Right lobe of liver (tissue), 6 donors: ENCODE measurements around the gene ICA1L. TPM values are rescaled to one million over a fixed set of nuclear protein-coding genes. Genes with fewer than 3 reads are reported as not detected.

ENCODE experiments used
- ATAC-seq, 4 donors: fragments of 200-7000 bp; cut with Tn5 transposase; one replicate each; pipeline ENCODE4 v1.9.1; 2020; ENCODE audit warnings: mild to moderate bottlenecking in 4 of 4, moderate library complexity in 4 of 4
- DNase-seq, 3 donors: peaks; one replicate each; pipeline ENCODE4 v3.0.0-alpha.2; 2020
- H3K27ac ChIP-seq, 3 donors: fragments of 200-600 bp; one replicate each; pipeline ENCODE4 v1.8.0; 2022
- H3K27me3 ChIP-seq, 2 donors: fragments of 200-600 bp; one replicate each; pipeline ENCODE4 v1.8.0; 2022
- H3K36me3 ChIP-seq, 4 donors: fragments of 200-600 bp; sonication (generic) in 1 of 4; one replicate each; pipeline versions ENCODE4 v1.5.1 to v1.8.0; 2017 to 2022; ENCODE audit warnings: control low read depth in 1 of 4
- H3K4me1 ChIP-seq, 4 donors: fragments of 200-600 bp; sonication (generic) in 1 of 4; one replicate each; pipeline versions ENCODE4 v1.5.1 to v1.8.0; 2017 to 2022; ENCODE audit warnings: control low read depth in 1 of 4
- H3K4me3 ChIP-seq, 3 donors: fragments of 200-600 bp; one replicate each; pipeline ENCODE4 v1.8.0; 2022
- H3K9me3 ChIP-seq, 4 donors: fragments of 200-600 bp; sonication (generic) in 1 of 4; one replicate each; pipeline versions ENCODE4 v1.5.1 to v1.8.0; 2017 to 2022; ENCODE audit warnings: control low read depth in 1 of 4
- CTCF ChIP-seq, 4 donors: fragments of 200-600 bp in 3 of 4; fragments of 450-650 bp in 1 of 4; IDR thresholded peaks; one replicate each; pipeline versions ENCODE4 v1.5.1 to v1.8.0; 2016 to 2022; ENCODE audit warnings: antibody characterized with exemption in 4 of 4, mild to moderate bottlenecking in 2 of 4
- POLR2A ChIP-seq: fragments of 450-650 bp; IDR thresholded peaks from one replicate; pipeline ENCODE4 v1.6.1; 2017; ENCODE audit warnings: antibody characterized with exemption, mild to moderate bottlenecking
- WGBS: methylation state at CpG from one replicate; pipeline ENCODE4 v1.1.6; 2018; ENCODE audit warnings: low coverage, low lambda C conversion rate; ENCODE audit not compliant: insufficient coverage; ENCODE audit errors: missing lambda C conversion rate; 5-methylcytosine and 5-hydroxymethylcytosine counted together
- intact Hi-C, 2 donors: fragments of 100-400 bp; cut with DNase I; formaldehyde crosslinking; loops; one replicate each; pipeline versions ENCODE4 v1.11.2 to v1.14.1; 2022
- total RNA-seq, 6 experiments: library from RNA; depleted of rRNA in 2 of 6; stranded (reverse); fragments of >200 nt in 2 of 6; fragmentation: NEBNext Ultra II Directional in 3 of 6; extraction: Animal tissue kit (Norgen Biotek cat#: 25700) in 3 of 6; gene quantifications; one replicate each; pipeline versions ENCODE4 v1.1.0 to v1.2.4, GENCODE V29; 2016 to 2023
- donor health status: DM: no; HTN: yes; CAD: no.
- donor health status: DM: no; HTN: no; CAD: no.
- donor health status: DM: no; HTN: no; CAD: no.
- donor health status: DM: no; HTN: yes; CAD: no.
- donor health status: DM: no; HTN: yes; CAD: no.

Gene ICA1L
- total RNA-seq, 6 experiments from 2014 or later = 0.07 to 0.53 (median 0.15) TPM

GRCh38 chr2:202831242-202832220 is 40.0 kb downstream of the ICA1L start:
- no peaks in the 10 kb centered on the region for H3K27me3 ChIP-seq
- no peaks in the 10 kb centered on the region for H3K9me3 ChIP-seq
- intact Hi-C loops = no loop called here
- no peak for TF ChIP-seq POLR2A
- peak; percentile 57 to 78 (median 72) for TF ChIP-seq CTCF (IDR thresholded peaks at IDR 0.05)
- ATAC-seq (peak; percentile 90 to 94 (median 93)), DNase-seq (peak in 2 of 3 donors; percentile 31 to 56)
- WGBS = 17% methylated on average over 6 of the region's 6 CpGs
- H3K4me1 ChIP-seq = peaks cover 0 to 4% (median 0%) of the 10 kb centered on the region in 4 donors
- H3K27ac ChIP-seq = no peak overlapping the region
- H3K36me3 ChIP-seq = no peaks in the 10 kb centered on the region
- no peak overlapping the region for H3K4me3 ChIP-seq

- Histone ChIP-seq H3K36me3 (no peaks in the 10 kb centered on the region), H3K4me1 (no peaks in the 10 kb centered on the region), H3K4me3 (no peak overlapping the region), H3K9me3 (no peaks in the 10 kb centered on the region), H3K27me3 (no peaks in the 10 kb centered on the region), H3K27ac (no peak overlapping the region)
- no peak for DNase-seq
- intact Hi-C loops = no loop called here
- TF ChIP-seq CTCF (IDR thresholded peaks at IDR 0.05) = no peak
- no peak for TF ChIP-seq POLR2A
- no peak for ATAC-seq
- WGBS = 100% methylated on average over 1 of the region's 1 CpG
Observed at GRCh38 chr2:202824901-202825300, 46.7 kb downstream of the ICA1L start.

GRCh38 chr2:202822411-202822810 is 49.2 kb downstream of the ICA1L start:
- H3K27ac ChIP-seq = no peak overlapping the region
- no peaks in the 10 kb centered on the region for H3K4me1 ChIP-seq
- no peak overlapping the region for H3K4me3 ChIP-seq
- intact Hi-C loops = no loop called here
- no peaks in the 10 kb centered on the region for H3K27me3 ChIP-seq
- TF ChIP-seq CTCF (IDR thresholded peaks at IDR 0.05) = no peak
- no peak for TF ChIP-seq POLR2A
- WGBS = 89% methylated on average over 2 of the region's 2 CpGs
- ATAC-seq (no peak), DNase-seq (no peak)
- no peaks in the 10 kb centered on the region for H3K9me3 ChIP-seq
- no peaks in the 10 kb centered on the region for H3K36me3 ChIP-seq

- no peak overlapping the region for H3K27ac ChIP-seq
- H3K27me3 ChIP-seq = no peaks in the 10 kb centered on the region
- no peaks in the 10 kb centered on the region for H3K36me3 ChIP-seq
- no peak overlapping the region for H3K4me3 ChIP-seq
- H3K4me1 ChIP-seq = no peaks in the 10 kb centered on the region
- intact Hi-C loops = no loop called here
- TF ChIP-seq POLR2A (no peak), CTCF (IDR thresholded peaks at IDR 0.05) (no peak)
- 80% methylated on average over 7 of the region's 7 CpGs for WGBS
- no peaks in the 10 kb centered on the region for H3K9me3 ChIP-seq
- ATAC-seq = no peak
- no peak for DNase-seq
Observed at GRCh38 chr2:202821206-202822160, 50.1 kb downstream of the ICA1L start.
